RWPE1 (cell line): Measurements from ENCODE around the gene GSAP.
"Not testable (repeated sequence)": the region's sequence is repeated elsewhere in the genome, so short reads cannot be mapped to it uniquely, and the experiment has no call there.

Experiments used
- CTCF ChIA-PET: fragments of 350-600 bp; sonication (Branson Sonifier 250); formaldehyde crosslinking; extraction: SDS; loops from one replicate; lab custom pipeline; 2021; lab: Yijun Ruan, JAX
- POLR2A ChIA-PET: fragments of 400-600 bp; formaldehyde crosslinking; extraction: SDS; loops from one replicate; lab custom pipeline; 2020; ENCODE audit warnings: antibody characterized with exemption; ENCODE audit not compliant: low non-redundant PET; lab: Yijun Ruan, JAX
- DNase-seq: peaks from one replicate; pipeline ENCODE4 v3.0.0; 2012; ENCODE audit warnings: low spot score
- H3K27ac ChIP-seq: fragments of 450-650 bp; 2 replicates; pipeline ENCODE4 v1.5.1; 2017
- CTCF ChIP-seq: fragments of 450-650 bp; conservative IDR thresholded peaks from 2 replicates; pipeline ENCODE4 v1.5.1; 2017; ENCODE audit warnings: low read depth, mild to moderate bottlenecking

GSAP gene

GRCh38 chr7:77281780-77282478 lies 134.2 kb downstream of the GSAP start:
- TF ChIP-seq CTCF: no peak
- ChIA-PET POLR2A (no interaction called here), CTCF (interaction anchor here (1.0 kb wide), 1 partner anchor 17 kb away, joined by 3 read pairs; no protein-coding TSS in a partner anchor)
- no peak for DNase-seq
- H3K27ac ChIP-seq: no peak overlapping the region

- TF ChIP-seq CTCF: no peak
- H3K27ac ChIP-seq: no peak overlapping the region
- ChIA-PET CTCF (no interaction called here), POLR2A (no interaction called here)
- no peak for DNase-seq
These were observed 140.0 kb downstream of the GSAP start for GRCh38 chr7:77276120-77276519.

GRCh38 chr7:77275663-77276062 lies 140.5 kb downstream of the GSAP start:
- CTCF ChIA-PET, H3K27ac ChIP-seq, POLR2A ChIA-PET, DNase-seq: not testable (repeated sequence)

GRCh38 chr7:77271766-77272165 lies 144.4 kb downstream of the GSAP start:
- ChIA-PET CTCF (no interaction called here), POLR2A (no interaction called here)
- H3K27ac ChIP-seq: no peak overlapping the region
- no peak for TF ChIP-seq CTCF
- no peak for DNase-seq

GRCh38 chr7:77270094-77270480 lies 146.1 kb downstream of the GSAP start:
- ChIA-PET POLR2A (no interaction called here), CTCF (no interaction called here)

GRCh38 chr7:77269360-77270093 lies 146.6 kb downstream of the GSAP start:
- H3K27ac ChIP-seq: no peak overlapping the region
- CTCF ChIA-PET: no interaction called here
- no peak for DNase-seq
- POLR2A ChIA-PET: no interaction called here
- no peak for TF ChIP-seq CTCF

More at GRCh38 chr7:77270094-77270480, 146.1 kb downstream of the GSAP start:
- no peak overlapping the region for H3K27ac ChIP-seq
- TF ChIP-seq CTCF: no peak
- DNase-seq: no peak

GRCh38 chr7:77266291-77266794 lies 149.8 kb downstream of the GSAP start:
- DNase-seq: no peak
- ChIA-PET CTCF (no interaction called here), POLR2A (interaction anchor here (0.6 kb wide), 1 partner anchor 44 kb away, joined by 6 read pairs; no protein-coding TSS in a partner anchor)
- TF ChIP-seq CTCF: no peak
- no peak overlapping the region for H3K27ac ChIP-seq
